ENCODE results near the gene KDM5A.

DNA sequence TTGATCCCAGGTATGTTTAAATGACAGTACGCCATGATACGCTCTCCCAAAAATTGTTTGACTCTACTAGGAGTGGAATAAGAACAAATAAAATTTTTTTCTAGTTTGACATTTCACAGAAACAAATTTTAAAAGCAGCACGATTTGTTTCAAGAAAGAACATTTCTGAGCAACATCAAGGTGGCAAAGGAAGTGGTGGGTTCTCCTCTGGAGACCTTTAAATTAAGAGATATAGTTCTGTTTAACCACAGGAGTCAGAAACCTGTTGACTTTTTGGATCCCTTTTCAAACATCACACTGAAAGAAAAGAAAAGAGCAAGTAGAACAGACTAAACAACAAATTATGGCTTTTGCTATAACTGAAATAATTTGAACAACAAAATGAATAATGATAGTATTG lies 124.0 kb downstream of the KDM5A start:
- TF ChIP-seq, protein P1, sequence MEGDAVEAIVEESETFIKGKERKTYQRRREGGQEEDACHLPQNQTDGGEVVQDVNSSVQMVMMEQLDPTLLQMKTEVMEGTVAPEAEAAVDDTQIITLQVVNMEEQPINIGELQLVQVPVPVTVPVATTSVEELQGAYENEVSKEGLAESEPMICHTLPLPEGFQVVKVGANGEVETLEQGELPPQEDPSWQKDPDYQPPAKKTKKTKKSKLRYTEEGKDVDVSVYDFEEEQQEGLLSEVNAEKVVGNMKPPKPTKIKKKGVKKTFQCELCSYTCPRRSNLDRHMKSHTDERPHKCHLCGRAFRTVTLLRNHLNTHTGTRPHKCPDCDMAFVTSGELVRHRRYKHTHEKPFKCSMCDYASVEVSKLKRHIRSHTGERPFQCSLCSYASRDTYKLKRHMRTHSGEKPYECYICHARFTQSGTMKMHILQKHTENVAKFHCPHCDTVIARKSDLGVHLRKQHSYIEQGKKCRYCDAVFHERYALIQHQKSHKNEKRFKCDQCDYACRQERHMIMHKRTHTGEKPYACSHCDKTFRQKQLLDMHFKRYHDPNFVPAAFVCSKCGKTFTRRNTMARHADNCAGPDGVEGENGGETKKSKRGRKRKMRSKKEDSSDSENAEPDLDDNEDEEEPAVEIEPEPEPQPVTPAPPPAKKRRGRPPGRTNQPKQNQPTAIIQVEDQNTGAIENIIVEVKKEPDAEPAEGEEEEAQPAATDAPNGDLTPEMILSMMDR (conservative IDR thresholded peaks at IDR 0.05 in 1 of 2, IDR thresholded peaks at IDR 0.05 in 1 of 2; ENCODE audit: low read depth in 1 of 2, low read length in 2 of 2) = no peak
- TF ChIP-seq EZH2 (IDR thresholded peaks at IDR 0.05; ENCODE audit: low read length, missing control alignments) = no peak

Data from fibroblast of lung (primary cell).